ENCODE measurements around the gene TAMM41.
"Not testable (repeated sequence)": the region's sequence is repeated elsewhere in the genome, so short reads cannot be mapped to it uniquely, and the experiment has no call there.

TAMM41 gene

GRCh38 chr3:11764931-11765363 lies 81.7 kb downstream of the TAMM41 start:
- DNase-seq: no peak

DNA sequence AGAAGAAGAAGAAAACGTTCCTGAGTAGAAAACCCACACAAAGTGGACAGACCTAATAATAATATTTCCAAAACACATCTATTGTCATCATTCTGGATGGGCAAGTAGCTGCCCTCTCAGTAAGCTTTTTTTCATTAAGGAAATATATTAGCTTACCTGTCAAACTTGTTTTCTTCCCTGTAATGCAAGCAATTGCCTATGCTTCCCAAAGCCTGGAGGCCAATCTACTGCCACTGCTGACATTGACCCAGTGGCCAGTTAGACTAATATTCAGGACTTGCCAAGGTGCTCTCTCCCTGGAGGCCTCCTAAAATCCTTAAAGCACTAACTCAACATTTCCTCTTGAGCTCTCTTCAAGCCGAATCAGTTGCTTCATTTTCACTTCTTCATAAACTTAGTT lies 86.7 kb downstream of the TAMM41 start:
- DNase-seq: no peak

DNA sequence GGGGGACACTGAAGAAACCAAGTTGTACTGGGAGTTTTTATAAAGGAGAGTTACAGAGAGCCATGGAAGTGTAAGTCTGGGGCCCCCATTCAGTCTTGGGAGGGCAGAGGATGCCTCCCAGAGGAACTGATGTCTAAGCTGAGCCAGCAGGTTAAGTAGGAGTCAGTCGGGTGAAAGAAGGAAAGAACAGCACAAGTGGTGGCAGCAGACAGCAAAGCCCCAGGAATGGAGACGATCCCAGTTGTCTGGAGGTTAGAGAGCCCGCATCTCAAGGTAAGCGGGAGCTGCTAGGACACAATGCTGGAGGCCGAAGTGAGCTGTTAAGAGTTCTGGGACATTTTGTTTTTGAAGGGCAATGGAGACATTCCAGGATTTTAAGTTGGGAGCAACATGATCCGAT lies 88.8 kb downstream of the TAMM41 start:
- DNase-seq: no peak

- DNase-seq: no peak
These were observed 89.2 kb downstream of the TAMM41 start for GRCh38 chr3:11757441-11757875.

GRCh38 chr3:11755276-11755675 lies 91.4 kb downstream of the TAMM41 start:
- DNase-seq: no peak

DNA sequence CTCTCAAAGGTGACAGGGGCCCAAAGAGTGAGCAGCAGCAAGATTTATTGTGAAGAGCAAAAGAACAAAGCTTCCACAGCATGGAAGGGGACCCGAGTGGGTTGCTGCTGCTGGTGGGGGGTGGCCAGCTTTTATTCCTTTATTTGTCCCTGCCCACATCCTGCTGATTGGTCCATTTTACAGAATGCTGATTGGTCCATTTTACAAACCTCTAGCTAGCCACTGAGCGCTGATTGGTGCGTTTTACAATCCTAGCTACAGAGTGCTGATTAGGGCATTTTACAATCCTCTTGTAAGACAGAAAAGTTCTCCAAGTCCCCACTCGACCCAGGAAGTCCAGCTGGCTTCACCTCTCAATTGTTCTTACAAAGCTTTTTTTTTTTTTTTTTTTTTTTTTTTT lies 94.4 kb downstream of the TAMM41 start:
- DNase-seq: not testable (repeated sequence)

DNA sequence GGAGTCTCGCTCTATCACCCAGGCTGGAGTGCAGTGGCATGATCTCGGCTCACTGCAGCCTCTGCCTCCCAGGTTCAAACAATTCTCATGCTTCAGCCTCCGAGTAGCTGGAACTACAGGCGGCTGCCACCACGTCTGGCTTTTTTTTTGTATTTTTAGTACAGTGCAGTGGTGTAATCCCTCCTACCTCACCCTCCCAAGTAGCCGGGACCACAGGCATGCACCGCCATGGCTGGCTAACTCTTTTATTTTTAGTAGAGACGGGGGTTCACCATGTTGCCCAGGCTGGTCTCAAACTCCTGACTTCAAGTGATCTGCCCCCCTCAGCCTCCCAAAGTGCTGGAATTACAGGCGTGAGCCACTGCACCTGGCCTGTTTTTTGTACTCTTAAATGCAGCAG lies 98.4 kb downstream of the TAMM41 start:
- DNase-seq: not testable (repeated sequence)

All from NCI-H1105 (cell line).